CD4-positive, alpha-beta T cell treated with Interferon gamma for 1 hour (primary cell): ENCODE measurements around the gene P2RY8.
A peak's percentile ranks its signal among the peaks of the same experiment; 100 is the strongest.
"Not testable (repeated sequence)": the region's sequence is repeated elsewhere in the genome, so short reads cannot be mapped to it uniquely, and the experiment has no call there.

ENCODE experiments used
- DNase-seq: peaks from one replicate; pipeline ENCODE4 v3.0.0-alpha.2; 2020

The P2RY8 gene

DNA sequence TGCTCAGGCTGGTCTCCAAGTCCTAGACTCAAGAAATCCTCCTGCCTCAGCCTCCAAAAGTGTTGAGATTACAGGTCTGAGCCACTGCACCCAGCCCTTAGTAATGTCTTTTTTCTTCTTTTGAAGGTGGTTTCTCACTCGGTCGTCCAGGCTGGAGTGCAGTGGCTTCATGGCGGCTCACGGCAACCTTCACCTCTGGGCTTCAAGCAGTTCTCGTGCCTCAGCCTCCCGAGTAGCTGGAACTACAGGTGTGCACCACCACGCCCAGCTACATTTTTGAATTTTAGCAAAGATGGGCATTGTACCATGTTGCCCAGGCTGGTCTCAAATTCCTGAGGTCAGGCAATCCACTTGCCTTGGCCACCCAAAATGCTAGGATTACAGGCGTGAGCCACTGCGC, 52.0 kb downstream of the P2RY8 start:
- DNase-seq, result no peak

- no peak for DNase-seq
Measured at GRCh38 chrX:1484638-1485019, 52.4 kb downstream of the P2RY8 start.

GRCh38 chrX:1483843-1484637, 52.9 kb downstream of the P2RY8 start:
- DNase-seq, result no peak

DNA sequence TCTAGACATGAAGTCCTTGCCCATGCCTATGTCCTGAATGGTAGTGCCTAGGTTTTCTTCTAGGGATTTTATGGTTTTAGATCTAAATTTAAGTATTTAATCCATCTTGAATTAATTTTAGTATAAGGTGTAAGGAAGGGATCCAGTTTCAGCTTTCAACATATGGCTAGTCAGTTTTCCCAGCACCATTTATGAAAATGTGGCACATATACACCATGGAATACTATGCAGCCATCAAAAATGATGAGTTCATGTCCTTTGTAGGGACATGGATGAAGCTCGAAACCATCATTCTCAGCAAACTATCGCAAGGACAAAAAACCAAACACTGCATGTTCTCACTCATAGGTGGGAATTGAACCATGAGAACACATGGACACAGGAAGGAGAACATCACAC, 54.5 kb downstream of the P2RY8 start:
- DNase-seq, result not testable (repeated sequence)

DNA sequence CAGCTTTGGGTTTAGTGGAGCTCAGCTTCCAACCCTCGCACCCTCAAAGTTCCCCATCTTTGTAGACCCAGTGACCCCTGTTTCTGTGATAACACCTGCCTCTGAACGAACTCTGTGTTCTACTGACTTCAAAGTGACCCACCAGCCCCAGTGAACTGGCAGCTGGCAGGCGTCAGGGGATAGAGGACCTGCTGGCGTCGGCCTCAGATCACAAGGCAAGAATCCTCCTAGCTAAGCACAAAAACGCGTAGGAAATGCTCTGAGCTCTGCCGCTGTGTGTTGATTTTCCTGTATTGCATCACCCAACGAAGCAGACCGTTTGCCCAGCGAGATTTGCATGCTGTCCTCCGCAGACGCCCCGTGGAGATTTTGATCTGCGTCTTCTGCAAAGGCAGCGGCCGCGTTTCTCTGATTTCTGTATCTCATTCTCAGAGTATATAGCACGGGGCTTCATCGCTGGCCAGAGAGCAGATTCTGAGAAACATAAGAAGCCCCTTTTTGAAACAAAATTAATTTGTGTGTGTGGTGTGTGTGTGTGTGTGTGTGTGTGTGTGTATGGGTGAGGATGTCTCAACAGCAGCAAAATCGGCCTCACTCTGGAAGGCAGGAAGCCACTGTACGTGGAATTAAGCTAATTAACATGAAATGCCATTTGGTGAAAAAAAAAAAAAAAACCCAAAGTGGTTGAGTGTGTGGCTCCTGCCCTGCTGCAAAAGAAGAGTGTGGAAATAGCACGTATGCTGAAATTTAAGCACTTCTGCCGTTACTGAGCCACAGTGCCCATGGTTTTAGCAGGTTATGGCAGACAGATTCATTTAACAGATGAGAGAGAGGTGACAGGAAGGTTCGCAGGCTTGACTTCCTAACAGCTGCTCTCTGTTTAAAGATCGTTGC, 55.1 kb downstream of the P2RY8 start:
- DNase-seq, result peak; percentile 81

DNA sequence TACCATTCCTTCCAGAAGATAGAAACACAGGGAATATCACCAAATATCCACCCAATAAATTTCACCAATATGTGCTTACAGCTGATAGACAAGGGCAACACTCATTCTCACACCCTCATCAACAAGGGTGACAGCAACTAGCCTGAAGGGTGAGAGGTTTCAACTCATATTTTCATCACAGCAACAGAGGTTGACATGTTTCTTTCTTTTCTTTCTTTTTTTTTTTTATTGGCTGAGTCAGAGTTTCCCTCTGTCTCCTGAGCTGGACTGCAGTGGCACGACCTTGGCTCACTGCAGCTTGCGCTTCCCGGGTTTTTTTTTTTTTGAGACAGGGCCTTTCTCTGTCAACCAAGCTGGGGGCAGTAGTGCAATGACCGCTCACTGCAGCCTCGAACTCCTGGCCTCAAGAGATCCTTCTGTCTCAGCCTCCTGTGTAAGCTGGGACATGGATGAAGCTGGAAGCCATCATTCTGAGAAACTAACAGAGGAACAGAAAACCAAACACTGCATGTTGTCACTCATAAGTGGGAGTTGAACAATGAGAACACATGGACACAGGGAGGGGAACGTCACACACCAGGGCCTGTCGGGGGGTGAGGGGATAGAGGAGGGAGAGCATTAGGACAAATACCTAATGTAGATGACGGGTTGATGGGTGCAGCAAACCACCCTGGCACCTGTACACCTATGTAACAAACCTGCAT, 56.8 kb downstream of the P2RY8 start:
- no peak for DNase-seq

- no peak for DNase-seq
Measured at GRCh38 chrX:1477801-1478458, 59.1 kb downstream of the P2RY8 start.

DNA sequence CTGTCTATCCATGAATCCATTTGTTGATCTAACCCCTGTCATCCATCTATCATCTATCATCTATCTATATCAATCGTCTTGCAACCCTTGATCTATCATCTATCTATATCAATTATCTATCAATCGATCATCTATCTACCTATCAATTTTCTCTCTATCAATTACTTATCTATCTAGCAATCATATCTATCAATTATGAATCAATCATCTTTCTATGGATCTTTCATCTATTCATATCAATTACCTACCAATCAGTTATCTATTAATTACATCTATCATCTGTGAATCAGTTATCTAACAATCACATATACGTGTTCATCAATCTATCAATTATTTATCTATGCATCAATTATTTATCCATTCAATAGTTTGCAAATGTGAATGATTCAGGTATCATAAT, 59.8 kb downstream of the P2RY8 start:
- DNase-seq, result no peak

DNA sequence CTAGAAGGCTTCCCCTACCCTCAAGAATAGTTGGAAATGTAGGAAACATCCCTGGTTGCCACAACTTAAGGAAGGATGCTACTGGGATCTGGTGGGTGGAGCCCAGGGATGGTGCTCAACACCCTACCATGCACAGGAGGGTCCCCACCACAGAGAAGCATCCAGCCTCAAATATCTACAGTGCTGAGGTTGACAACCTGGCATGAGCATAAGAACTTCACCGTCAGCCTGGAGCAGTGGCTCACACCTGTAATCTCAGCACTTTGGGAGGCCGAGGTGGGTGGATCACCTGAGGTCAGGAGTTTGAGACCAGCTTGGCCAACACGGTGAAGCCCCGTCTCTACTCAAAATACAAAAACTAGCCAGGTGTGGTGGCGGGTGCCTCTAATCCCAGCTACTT, 60.3 kb downstream of the P2RY8 start:
- DNase-seq, result no peak

- no peak for DNase-seq
Measured at GRCh38 chrX:1475881-1476280, 61.1 kb downstream of the P2RY8 start.

DNA sequence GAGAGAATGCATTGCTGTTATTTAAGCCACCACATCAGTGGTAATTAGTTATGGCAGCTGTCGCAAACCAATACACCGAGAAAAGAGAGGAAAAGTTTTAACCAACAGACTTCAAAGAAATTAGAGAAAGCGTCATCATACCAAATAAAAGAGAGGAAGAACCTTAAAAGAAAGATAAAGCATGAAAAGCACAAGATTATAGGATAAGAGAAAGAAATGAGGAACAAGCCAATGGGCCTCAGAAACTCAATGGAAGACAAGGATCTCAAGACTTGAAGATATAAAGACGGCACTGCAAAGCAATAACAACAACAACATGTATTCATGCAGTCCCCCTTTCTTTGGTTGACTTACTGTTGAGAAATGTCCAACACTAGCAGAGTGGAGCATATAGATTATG, 61.5 kb downstream of the P2RY8 start:
- DNase-seq, result no peak

GRCh38 chrX:1474593-1474992, 62.4 kb downstream of the P2RY8 start:
- DNase-seq, result not testable (repeated sequence)

DNA sequence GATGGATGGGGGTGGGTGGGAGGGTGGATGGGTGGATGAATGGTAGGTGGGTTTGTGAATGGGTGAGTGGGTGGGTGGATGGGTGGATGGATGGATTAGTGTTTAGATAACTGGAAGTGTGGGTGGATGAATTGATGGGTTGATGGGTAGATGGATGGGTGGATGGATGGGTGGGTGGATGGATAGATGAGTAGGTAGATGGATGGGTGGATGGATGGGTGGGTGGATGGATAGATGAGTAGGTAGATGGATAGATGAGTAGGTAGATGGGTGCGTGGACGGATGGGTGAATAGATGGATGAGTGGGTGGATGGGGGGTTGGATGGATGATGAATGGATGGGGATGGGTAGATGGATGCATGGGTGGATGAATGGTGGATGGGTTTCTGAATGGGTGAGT, 64.0 kb downstream of the P2RY8 start:
- DNase-seq, result no peak

- DNase-seq, result peak; percentile 77
Measured at GRCh38 chrX:1468250-1468772, 68.7 kb downstream of the P2RY8 start.

DNA sequence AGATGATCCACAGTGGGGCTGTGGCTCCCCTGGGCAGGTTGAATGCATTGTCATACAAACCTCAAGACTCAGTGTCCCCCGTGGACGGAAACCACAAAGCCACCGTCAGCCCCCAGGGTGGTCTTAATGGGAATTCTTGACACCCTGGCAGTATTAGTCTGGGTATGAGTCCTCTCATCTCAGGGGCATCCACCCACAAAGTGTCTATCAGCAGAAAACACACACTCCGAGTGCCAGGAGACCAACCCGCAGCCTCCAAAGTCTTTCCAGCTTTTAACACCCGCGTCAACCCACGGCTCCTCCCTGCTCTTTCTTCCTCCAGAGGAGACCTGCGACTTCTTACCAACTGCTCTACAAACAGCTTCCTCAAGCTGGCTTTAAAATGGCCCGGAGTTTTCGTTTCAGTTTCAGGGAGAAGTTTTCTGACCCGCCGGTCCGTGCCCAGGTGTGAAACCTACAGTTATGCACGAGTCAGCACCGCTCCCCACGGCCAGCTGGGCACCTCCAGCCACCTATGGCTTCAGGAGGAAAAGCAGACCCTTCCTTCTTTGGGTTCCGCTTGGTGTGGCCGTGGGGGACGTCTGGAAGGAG, 69.9 kb downstream of the P2RY8 start:
- peak; percentile 51 for DNase-seq

DNA sequence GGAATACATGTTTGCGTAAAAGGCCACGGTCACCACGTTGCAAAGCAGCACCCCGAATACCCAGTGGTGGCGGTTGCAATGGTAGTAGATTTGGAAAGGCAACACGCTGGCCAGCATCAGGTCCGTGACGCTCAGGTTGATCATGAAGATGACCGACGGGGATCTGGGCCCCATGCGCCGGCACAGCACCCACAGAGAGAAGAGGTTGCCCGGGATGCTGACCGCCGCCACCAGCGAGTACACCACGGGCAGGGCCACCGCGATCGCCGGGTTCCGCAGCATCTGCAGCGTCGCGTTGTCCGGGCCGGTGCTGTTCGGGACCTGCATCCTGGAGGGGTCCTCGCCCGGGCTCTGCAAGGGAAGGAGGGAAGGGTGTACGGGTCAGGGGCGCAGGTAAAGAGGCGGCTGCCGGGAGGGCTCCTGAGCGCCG, 70.7 kb downstream of the P2RY8 start:
- DNase-seq, result no peak

DNA sequence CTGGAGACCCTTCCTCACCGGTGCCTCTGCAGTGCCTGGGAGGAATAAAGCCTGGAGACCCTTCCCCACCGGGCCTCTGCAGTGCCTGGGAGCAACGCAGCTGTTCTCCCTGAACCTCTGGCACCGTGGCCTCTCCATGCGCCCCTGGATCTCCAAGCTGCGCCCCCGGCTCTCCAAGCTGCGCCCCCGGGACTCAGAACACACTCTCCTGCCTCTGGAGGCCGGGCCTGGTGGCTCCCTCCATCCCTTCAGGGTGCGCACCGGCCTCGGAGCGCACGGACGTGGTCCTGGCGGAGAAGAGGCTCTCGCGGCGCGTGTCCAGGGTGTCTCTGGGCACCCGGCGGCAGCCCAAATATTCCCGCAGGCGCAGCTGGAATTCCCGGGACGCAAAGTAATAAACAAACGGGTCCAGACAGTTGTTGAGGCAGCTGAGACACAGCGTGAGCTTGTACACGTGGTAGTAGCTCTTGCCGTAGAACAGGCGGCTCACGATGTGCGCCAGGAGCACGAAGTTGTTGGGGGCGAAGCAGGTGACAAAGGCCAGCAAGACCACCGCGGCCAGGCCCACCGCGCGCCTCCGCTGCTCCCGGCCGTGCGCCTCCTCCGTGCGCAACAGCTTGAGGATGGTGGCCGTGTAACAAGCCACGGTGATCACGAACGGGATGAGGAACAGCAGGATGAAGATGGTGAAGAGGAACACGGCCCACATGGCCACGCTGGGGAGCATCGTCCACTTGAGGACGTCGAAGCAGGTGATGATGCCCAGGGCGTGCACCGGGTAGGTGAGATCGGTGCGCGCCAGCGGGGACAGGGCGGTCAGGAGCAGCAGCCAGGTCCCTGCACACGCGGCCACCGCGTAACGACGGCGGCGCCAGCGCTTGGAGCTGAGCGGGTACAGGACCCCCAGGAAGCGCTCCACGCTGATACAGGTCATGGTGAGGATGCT, 71.4 kb downstream of the P2RY8 start:
- DNase-seq, result no peak

- DNase-seq, result no peak
Measured at GRCh38 chrX:1464971-1465285, 72.1 kb downstream of the P2RY8 start.

DNA sequence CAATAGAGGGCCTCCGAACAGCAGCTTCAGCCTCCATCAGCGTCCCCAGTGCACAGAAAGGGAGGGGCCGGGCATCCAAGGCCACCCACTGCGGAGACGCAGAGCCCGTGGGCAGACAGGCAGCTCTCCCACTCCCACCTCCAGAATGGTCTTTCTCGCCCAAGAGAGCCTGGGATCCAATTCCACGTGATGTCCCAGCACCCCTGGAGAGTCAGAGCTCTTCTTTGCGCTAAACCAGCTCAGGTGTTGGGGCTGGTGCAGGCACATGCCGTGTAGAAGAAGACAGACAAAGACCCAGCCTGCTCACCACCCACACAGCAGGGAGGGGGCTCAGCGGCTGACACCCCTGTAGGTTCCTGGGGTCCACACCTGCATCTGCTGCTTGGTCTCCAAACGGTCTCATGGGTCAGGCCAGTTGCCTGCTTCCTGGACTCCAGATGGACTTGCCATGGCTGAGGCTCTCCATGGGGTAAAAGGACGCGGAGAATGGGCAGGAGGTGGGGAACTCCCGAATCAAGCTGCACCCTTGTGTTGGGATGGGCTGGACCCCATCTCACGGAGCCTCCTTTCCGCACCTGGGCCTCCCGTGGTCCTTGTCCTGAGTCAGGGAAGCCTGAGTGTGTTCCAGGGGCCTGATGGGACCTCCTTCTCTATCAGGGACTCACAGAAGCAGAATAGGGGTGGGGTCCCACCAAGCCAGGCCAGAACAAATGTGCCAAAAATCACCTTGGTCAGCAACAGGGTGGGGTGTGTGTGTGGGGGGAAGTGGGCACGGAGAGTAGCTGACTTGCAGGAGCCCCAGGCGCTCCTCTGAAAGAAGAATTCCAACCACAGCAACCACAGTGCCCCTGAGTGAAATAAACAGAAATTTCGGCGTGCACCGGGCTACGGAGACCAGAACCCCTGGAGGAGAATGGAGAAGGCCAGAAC, 72.7 kb downstream of the P2RY8 start:
- DNase-seq, result peak; percentile 28

- DNase-seq, result no peak
Measured at GRCh38 chrX:1463581-1463980, 73.4 kb downstream of the P2RY8 start.
